Suprapubic skin (tissue), 4 donors: ENCODE results near the gene CD244. TPM values are rescaled to one million over a fixed set of nuclear protein-coding genes. Genes with fewer than 3 reads are reported as not detected.
A peak's percentile ranks its signal among the peaks of the same experiment; 100 is the strongest.

Source experiments
- DNase-seq, 2 donors: peaks; one replicate each; pipeline ENCODE4 v3.0.0-alpha.2; 2019; ENCODE audit warnings: low spot score in 2 of 2
- H3K27ac ChIP-seq: fragments of 200-600 bp; sonication (generic); one replicate; pipeline ENCODE4 v1.5.1; 2019
- H3K27me3 ChIP-seq: fragments of 200-600 bp; sonication (generic); one replicate; pipeline ENCODE4 v1.5.1; 2019
- H3K36me3 ChIP-seq: fragments of 200-600 bp; sonication (generic); one replicate; pipeline ENCODE4 v1.5.1; 2019
- H3K4me1 ChIP-seq: fragments of 200-600 bp; sonication (generic); one replicate; pipeline ENCODE4 v1.5.1; 2019
- H3K4me3 ChIP-seq: fragments of 200-600 bp; sonication (generic); one replicate; pipeline ENCODE4 v1.5.1; 2019; ENCODE audit warnings: mild to moderate bottlenecking
- H3K9me3 ChIP-seq: fragments of 200-600 bp; sonication (generic); one replicate; pipeline ENCODE4 v1.5.1; 2019
- CTCF ChIP-seq, 2 donors: fragments of 200-600 bp in 1 of 2; fragments of 450-650 bp in 1 of 2; sonication (generic) in 1 of 2; IDR thresholded peaks; one replicate each; pipeline ENCODE4 v1.5.1; 2016 to 2019; ENCODE audit warnings: antibody characterized with exemption in 2 of 2, mild to moderate bottlenecking in 1 of 2, moderate library complexity in 1 of 2
- EP300 ChIP-seq: sonication (generic); formaldehyde crosslinking; IDR thresholded peaks from one replicate; pipeline ENCODE4 v1.6.1; 2017; ENCODE audit warnings: antibody characterized with exemption
- POLR2A ChIP-seq, 2 donors: fragments of 450-650 bp; IDR thresholded peaks; one replicate each; pipeline ENCODE4 v1.6.1; 2017; ENCODE audit warnings: antibody characterized with exemption in 2 of 2, mild to moderate bottlenecking in 2 of 2, moderate library complexity in 2 of 2
- POLR2AphosphoS5 ChIP-seq, 3 donors: sonication (generic); formaldehyde crosslinking; IDR thresholded peaks; one replicate each; pipeline ENCODE4 v1.6.1; 2017; ENCODE audit warnings: antibody characterized with exemption in 3 of 3
- WGBS: methylation state at CpG from one replicate; pipeline ENCODE4 v1.1.5; 2018; 5-methylcytosine and 5-hydroxymethylcytosine counted together
- total RNA-seq, 4 donors: library from RNA; depleted of rRNA; stranded (reverse); fragments of >200 nt; gene quantifications; one replicate each; pipeline ENCODE4 v1.1.0, GENCODE V29; 2016

Gene CD244
- total RNA-seq, 4 donors from 2014 or later: 0.49 to 0.68 TPM; not detected in 2

DNA sequence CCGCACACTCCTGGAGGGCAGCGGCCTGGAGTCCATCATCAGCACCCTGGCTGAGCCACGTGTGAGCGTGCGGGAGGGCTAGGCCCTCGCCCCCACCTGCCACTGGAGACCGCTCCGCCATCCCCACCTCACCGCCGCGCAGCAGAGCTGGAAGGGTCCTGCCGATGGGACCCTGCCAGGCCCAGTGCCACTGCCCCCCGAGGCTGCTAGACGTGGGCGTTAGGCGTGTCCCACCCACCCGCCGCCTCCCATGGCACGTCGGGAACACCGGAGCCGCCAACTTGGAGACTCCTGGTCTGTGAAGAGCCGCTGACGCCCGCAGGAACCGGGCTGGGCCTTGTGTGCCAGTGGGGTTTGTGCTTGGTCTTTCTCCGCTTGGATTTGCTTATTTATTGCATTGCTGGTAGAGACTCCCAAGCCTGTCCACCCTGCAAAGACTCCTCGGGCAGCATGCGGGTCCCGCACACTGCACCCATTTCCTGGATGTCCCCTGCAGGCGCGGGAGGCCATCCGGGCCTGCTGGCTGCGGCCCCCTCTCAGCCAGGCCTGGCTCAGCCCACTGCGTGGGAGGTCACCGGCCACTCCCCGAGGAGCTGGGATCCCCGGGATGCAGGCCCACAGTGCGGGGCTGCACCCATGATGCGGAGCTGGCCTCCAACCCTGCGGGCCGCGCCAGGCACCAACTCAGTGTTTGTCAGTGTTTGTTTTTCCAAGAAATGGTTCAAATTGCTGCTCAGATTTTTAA is 60.7 kb downstream of the CD244 start:
- Histone ChIP-seq H3K27me3 (no peaks in the 10 kb centered on the region), H3K36me3 (no peaks in the 10 kb centered on the region), H3K27ac (no peak overlapping the region), H3K4me1 (no peaks in the 10 kb centered on the region), H3K4me3 (no peak overlapping the region), H3K9me3 (peaks cover 7% of the 10 kb centered on the region)
- 94% methylated on average over 37 of the region's 43 CpGs for WGBS
- TF ChIP-seq POLR2AphosphoS5 (IDR thresholded peaks at IDR 0.05): no peak
- no peak for TF ChIP-seq CTCF (IDR thresholded peaks at IDR 0.05)
- TF ChIP-seq EP300: no peak
- TF ChIP-seq POLR2A (IDR thresholded peaks at IDR 0.05): no peak
- DNase-seq: peak in 1 of 2 donors; percentile 45

GRCh38 chr1:160800645-160801408 is 61.9 kb downstream of the CD244 start:
- no peak for TF ChIP-seq EP300
- TF ChIP-seq POLR2A (IDR thresholded peaks at IDR 0.05): no peak
- TF ChIP-seq CTCF (IDR thresholded peaks at IDR 0.05): no peak
- no peak for TF ChIP-seq POLR2AphosphoS5 (IDR thresholded peaks at IDR 0.05)
- H3K27me3 ChIP-seq: no peaks in the 10 kb centered on the region
- H3K4me1 ChIP-seq: no peaks in the 10 kb centered on the region
- H3K4me3 ChIP-seq: no peak overlapping the region
- H3K9me3 ChIP-seq: no peaks in the 10 kb centered on the region
- H3K27ac ChIP-seq: no peak overlapping the region
- H3K36me3 ChIP-seq: no peaks in the 10 kb centered on the region
- DNase-seq: no peak
- WGBS: 64% methylated on average over 4 of the region's 4 CpGs

GRCh38 chr1:160800142-160800541 is 62.5 kb downstream of the CD244 start:
- Histone ChIP-seq H3K4me3 (no peak overlapping the region), H3K36me3 (no peaks in the 10 kb centered on the region), H3K27ac (no peak overlapping the region), H3K27me3 (no peaks in the 10 kb centered on the region), H3K9me3 (no peaks in the 10 kb centered on the region), H3K4me1 (no peaks in the 10 kb centered on the region)
- no peak for DNase-seq
- TF ChIP-seq POLR2AphosphoS5 (IDR thresholded peaks at IDR 0.05) (no peak), CTCF (IDR thresholded peaks at IDR 0.05) (no peak), EP300 (no peak), POLR2A (IDR thresholded peaks at IDR 0.05) (no peak)
- WGBS: 100% methylated on average over 1 of the region's 1 CpG

DNA sequence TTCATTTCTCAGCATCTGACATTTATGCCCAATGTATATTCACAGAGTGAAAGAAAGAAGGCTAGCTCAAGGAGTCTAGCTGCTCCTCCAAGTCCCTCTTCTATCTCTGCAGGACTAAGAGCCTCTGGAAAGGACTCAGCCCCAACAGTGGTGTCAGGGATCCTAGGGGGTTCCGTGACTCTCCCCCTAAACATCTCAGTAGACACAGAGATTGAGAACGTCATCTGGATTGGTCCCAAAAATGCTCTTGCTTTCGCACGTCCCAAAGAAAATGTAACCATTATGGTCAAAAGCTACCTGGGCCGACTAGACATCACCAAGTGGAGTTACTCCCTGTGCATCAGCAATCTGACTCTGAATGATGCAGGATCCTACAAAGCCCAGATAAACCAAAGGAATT is 63.0 kb downstream of the CD244 start:
- DNase-seq: no peak
- Histone ChIP-seq H3K36me3 (no peaks in the 10 kb centered on the region), H3K4me1 (no peaks in the 10 kb centered on the region), H3K9me3 (no peaks in the 10 kb centered on the region), H3K27ac (no peak overlapping the region), H3K4me3 (no peak overlapping the region), H3K27me3 (no peaks in the 10 kb centered on the region)
- 86% methylated on average over 5 of the region's 5 CpGs for WGBS
- TF ChIP-seq POLR2A (IDR thresholded peaks at IDR 0.05) (no peak), CTCF (IDR thresholded peaks at IDR 0.05) (no peak), POLR2AphosphoS5 (IDR thresholded peaks at IDR 0.05) (no peak), EP300 (no peak)

DNA sequence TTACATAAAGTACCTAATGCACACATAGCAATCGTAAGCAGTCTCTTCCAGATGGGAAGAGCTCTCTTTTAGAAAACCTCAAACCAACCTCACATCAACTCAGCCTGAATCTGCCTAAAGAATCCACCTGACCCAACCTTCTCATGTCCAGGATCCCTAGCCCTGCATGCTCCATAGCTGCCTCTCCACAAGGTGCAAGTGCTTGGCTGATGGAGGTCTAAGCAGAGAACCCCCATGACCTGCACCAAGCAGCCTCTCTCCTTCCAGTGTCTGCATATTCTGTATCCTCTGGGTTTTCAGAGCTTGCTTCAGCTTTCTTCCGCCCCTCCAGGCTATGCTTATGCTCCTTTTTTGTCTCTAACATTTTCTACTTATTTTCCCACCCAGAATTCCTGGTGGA is 64.2 kb downstream of the CD244 start:
- Histone ChIP-seq H3K4me3 (no peak overlapping the region), H3K9me3 (no peaks in the 10 kb centered on the region), H3K4me1 (no peaks in the 10 kb centered on the region), H3K36me3 (no peaks in the 10 kb centered on the region), H3K27me3 (no peaks in the 10 kb centered on the region), H3K27ac (no peak overlapping the region)
- TF ChIP-seq CTCF (IDR thresholded peaks at IDR 0.05): no peak
- no peak for TF ChIP-seq EP300
- no peak for TF ChIP-seq POLR2AphosphoS5 (IDR thresholded peaks at IDR 0.05)
- no peak for TF ChIP-seq POLR2A (IDR thresholded peaks at IDR 0.05)
- WGBS: 94% methylated on average over 2 of the region's 2 CpGs
- no peak for DNase-seq
